ENCODE results near the gene C3orf62. TPM values are rescaled to one million over a fixed set of nuclear protein-coding genes. Genes with fewer than 3 reads are reported as not detected.

C3orf62 gene
- total RNA-seq, 1 experiment from 2014 or later: 5.9 TPM

DNA sequence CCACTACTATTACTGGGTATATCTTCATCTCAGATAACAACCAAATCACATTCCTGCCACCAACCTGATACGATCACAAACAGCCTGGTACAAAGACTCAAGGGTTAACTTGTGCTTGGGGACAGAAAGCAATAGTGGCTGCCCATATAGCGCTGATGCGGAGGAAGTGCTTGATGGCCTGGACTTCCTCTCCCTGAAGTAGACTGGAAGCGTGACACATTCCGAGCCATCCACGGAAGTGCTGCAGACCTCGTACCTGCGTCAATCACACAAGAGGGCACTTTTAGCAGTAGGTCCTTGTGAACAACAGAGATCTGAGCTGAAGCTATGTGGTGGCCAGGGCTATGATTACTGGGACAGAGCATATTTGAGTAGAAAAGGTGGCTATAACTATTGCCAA is 17.3 kb upstream of the C3orf62 start:
- no peak overlapping the region for H3K9ac ChIP-seq (ENCODE audit: low read length)
- H3K4me1 ChIP-seq (ENCODE audit: control insufficient read depth in 1 of 2, insufficient read depth in 2 of 2, low read length in 2 of 2): no peaks in the 10 kb centered on the region
- no peak for ATAC-seq
- H4K20me1 ChIP-seq (ENCODE audit: insufficient read depth): no peaks in the 10 kb centered on the region
- no peak for DNase-seq (ENCODE audit: low read depth, low spot score)
- no peaks in the 10 kb centered on the region for H3K9me3 ChIP-seq (ENCODE audit: control insufficient read depth in 1 of 2, insufficient read depth in 1 of 2, low read depth in 1 of 2, low read length in 2 of 2)
- H3K27ac ChIP-seq (ENCODE audit: low read depth, low read length): no peak overlapping the region
- no peaks in the 10 kb centered on the region for H3K79me2 ChIP-seq (ENCODE audit: insufficient read depth, low read length)
- H2AFZ ChIP-seq (ENCODE audit: low read depth, low read length, poor library complexity, severe bottlenecking): no peak overlapping the region
- CTCF ChIA-PET: no interaction called here
- TF ChIP-seq, protein P1, sequence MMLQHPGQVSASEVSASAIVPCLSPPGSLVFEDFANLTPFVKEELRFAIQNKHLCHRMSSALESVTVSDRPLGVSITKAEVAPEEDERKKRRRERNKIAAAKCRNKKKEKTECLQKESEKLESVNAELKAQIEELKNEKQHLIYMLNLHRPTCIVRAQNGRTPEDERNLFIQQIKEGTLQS (IDR thresholded peaks at IDR 0.05): no peak
- TF ChIP-seq ELF1 (IDR thresholded peaks at IDR 0.05; ENCODE audit: borderline replicate concordance, low read depth) (no peak), CEBPB (IDR thresholded peaks at IDR 0.05; ENCODE audit: low read depth) (no peak)
- H3K36me3 ChIP-seq (ENCODE audit: control insufficient read depth in 1 of 2, insufficient read depth in 2 of 2, low read length in 2 of 2): peaks cover 36 to 39% of the 10 kb centered on the region in 2 experiments
- BruUV-seq (replicated peaks): no TSS peak
- H3K4me2 ChIP-seq (ENCODE audit: low read length): no peak overlapping the region
- intact Hi-C loops (cut with micrococcal nuclease): no loop called here
- RAD21 ChIA-PET (ENCODE audit: low non-redundant PET in 1 of 2, low total read pairs in 2 of 2, uncharacterized antibody in 2 of 2, unreplicated experiment in 2 of 2): no interaction called here
- H3K4me3 ChIP-seq (replicated peaks in 1 of 2; ENCODE audit: low read depth in 1 of 2, low read length in 2 of 2): no peak overlapping the region
- H3K9me2 ChIP-seq (ENCODE audit: insufficient read depth): no peaks in the 10 kb centered on the region
- POLR2A ChIA-PET: interaction anchor here (0.7 kb wide), 1 partner anchor 38 kb away, joined by 4 read pairs; no protein-coding TSS in a partner anchor
- H3K27me3 ChIP-seq (ENCODE audit: insufficient read depth, low read length): no peaks in the 10 kb centered on the region

GRCh38 chr3:49283997-49284396 is 7.0 kb upstream of the C3orf62 start:
- H3K36me3 ChIP-seq (ENCODE audit: control insufficient read depth in 1 of 2, insufficient read depth in 2 of 2, low read length in 2 of 2): peaks cover 36 to 53% of the 10 kb centered on the region in 2 experiments
- DNase-seq (ENCODE audit: low read depth, low spot score) (no peak), ATAC-seq (no peak)
- POLR2A ChIA-PET: no interaction called here
- intact Hi-C loops (cut with micrococcal nuclease): no loop called here
- H3K9me2 ChIP-seq (ENCODE audit: insufficient read depth): no peaks in the 10 kb centered on the region
- no peaks in the 10 kb centered on the region for H3K9me3 ChIP-seq (ENCODE audit: control insufficient read depth in 1 of 2, insufficient read depth in 1 of 2, low read depth in 1 of 2, low read length in 2 of 2)
- no peak overlapping the region for H3K9ac ChIP-seq (ENCODE audit: low read length)
- no peak overlapping the region for H3K4me3 ChIP-seq (replicated peaks in 1 of 2; ENCODE audit: low read depth in 1 of 2, low read length in 2 of 2)
- no peaks in the 10 kb centered on the region for H3K27me3 ChIP-seq (ENCODE audit: insufficient read depth, low read length)
- no peaks in the 10 kb centered on the region for H4K20me1 ChIP-seq (ENCODE audit: insufficient read depth)
- H3K27ac ChIP-seq (ENCODE audit: low read depth, low read length): no peak overlapping the region
- H3K79me2 ChIP-seq (ENCODE audit: insufficient read depth, low read length): no peaks in the 10 kb centered on the region
- H3K4me2 ChIP-seq (ENCODE audit: low read length): no peak overlapping the region
- H2AFZ ChIP-seq (ENCODE audit: low read depth, low read length, poor library complexity, severe bottlenecking): no peak overlapping the region
- H3K4me1 ChIP-seq (ENCODE audit: control insufficient read depth in 1 of 2, insufficient read depth in 2 of 2, low read length in 2 of 2): no peaks in the 10 kb centered on the region
- CTCF ChIA-PET: no interaction called here
- no TSS peak for BruUV-seq (replicated peaks)
- RAD21 ChIA-PET (ENCODE audit: low non-redundant PET in 1 of 2, low total read pairs in 2 of 2, uncharacterized antibody in 2 of 2, unreplicated experiment in 2 of 2): no interaction called here
- TF ChIP-seq EZH2phosphoT487 (IDR thresholded peaks at IDR 0.05; ENCODE audit: borderline replicate concordance): no peak
- TF ChIP-seq CBX3 (IDR thresholded peaks at IDR 0.05; ENCODE audit: low read depth): no peak
- no peak for TF ChIP-seq JUND (IDR thresholded peaks at IDR 0.05)
- no peak for TF ChIP-seq ZBTB33 (IDR thresholded peaks at IDR 0.05; ENCODE audit: extremely low read depth, insufficient replicate concordance, low read length)
- TF ChIP-seq EGR1 (IDR thresholded peaks at IDR 0.05; ENCODE audit: low read depth): no peak
- TF ChIP-seq, protein P1 (IDR thresholded peaks at IDR 0.05): no peak
- TF ChIP-seq POLR2A (IDR thresholded peaks at IDR 0.05; ENCODE audit: borderline replicate concordance, extremely low read depth, insufficient read depth, insufficient read length): no peak
- no peak for TF ChIP-seq MAX (IDR thresholded peaks at IDR 0.05)
- TF ChIP-seq EZH2 (IDR thresholded peaks at IDR 0.05): no peak
- TF ChIP-seq, protein P2, sequence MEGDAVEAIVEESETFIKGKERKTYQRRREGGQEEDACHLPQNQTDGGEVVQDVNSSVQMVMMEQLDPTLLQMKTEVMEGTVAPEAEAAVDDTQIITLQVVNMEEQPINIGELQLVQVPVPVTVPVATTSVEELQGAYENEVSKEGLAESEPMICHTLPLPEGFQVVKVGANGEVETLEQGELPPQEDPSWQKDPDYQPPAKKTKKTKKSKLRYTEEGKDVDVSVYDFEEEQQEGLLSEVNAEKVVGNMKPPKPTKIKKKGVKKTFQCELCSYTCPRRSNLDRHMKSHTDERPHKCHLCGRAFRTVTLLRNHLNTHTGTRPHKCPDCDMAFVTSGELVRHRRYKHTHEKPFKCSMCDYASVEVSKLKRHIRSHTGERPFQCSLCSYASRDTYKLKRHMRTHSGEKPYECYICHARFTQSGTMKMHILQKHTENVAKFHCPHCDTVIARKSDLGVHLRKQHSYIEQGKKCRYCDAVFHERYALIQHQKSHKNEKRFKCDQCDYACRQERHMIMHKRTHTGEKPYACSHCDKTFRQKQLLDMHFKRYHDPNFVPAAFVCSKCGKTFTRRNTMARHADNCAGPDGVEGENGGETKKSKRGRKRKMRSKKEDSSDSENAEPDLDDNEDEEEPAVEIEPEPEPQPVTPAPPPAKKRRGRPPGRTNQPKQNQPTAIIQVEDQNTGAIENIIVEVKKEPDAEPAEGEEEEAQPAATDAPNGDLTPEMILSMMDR (IDR thresholded peaks at IDR 0.05 in 2 of 3, conservative IDR thresholded peaks at IDR 0.05 in 1 of 3; ENCODE audit: borderline replicate concordance in 1 of 3, insufficient read depth in 1 of 3, low read depth in 2 of 3, low read length in 2 of 3): no peak
- TF ChIP-seq ZNF274 (IDR thresholded peaks at IDR 0.05; ENCODE audit: low read depth, low read length): no peak
- no peak for TF ChIP-seq SIN3A (IDR thresholded peaks at IDR 0.05; ENCODE audit: low read depth)
- no peak for TF ChIP-seq POLR2AphosphoS5 (IDR thresholded peaks at IDR 0.05; ENCODE audit: low read depth, low read length)
- no peak for TF ChIP-seq SP1 (IDR thresholded peaks at IDR 0.05; ENCODE audit: low read depth)
- TF ChIP-seq FOSL1 (IDR thresholded peaks at IDR 0.05; ENCODE audit: low read depth): no peak
- TF ChIP-seq YY1 (IDR thresholded peaks at IDR 0.05; ENCODE audit: extremely low read depth, insufficient replicate concordance, low read depth, low read length): no peak
